GM12872 (cell line): ENCODE data around the gene CWH43.

Experiments used
- TF ChIP-seq, protein P1 (sequence below): IDR thresholded peaks from 3 replicates; pipeline ENCODE4 v1.5.1; 2011; ENCODE audit warnings: low read depth, mild to moderate bottlenecking, low read length, moderate library complexity; ENCODE audit not compliant: insufficient read depth

Gene CWH43

DNA sequence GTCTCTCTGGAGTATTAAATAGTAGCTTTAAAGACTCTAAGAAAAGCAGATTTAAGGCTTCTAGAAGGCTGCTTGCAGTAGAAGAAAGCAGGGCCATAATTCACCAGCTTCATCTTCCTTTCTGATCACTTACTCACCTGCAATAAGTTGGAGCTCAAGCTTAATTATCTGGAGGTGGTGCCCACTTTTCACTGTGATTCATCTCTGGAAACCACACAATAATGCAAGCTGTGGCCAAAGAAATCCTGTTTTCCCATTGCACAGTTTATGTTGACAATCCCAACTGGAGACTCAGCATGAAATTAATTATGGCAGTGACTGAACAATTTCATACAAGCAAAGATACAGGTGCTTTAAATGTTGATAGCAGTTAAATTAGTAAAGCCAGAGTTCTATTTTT is 14.7 kb downstream of the CWH43 start:
- TF ChIP-seq, protein P1, sequence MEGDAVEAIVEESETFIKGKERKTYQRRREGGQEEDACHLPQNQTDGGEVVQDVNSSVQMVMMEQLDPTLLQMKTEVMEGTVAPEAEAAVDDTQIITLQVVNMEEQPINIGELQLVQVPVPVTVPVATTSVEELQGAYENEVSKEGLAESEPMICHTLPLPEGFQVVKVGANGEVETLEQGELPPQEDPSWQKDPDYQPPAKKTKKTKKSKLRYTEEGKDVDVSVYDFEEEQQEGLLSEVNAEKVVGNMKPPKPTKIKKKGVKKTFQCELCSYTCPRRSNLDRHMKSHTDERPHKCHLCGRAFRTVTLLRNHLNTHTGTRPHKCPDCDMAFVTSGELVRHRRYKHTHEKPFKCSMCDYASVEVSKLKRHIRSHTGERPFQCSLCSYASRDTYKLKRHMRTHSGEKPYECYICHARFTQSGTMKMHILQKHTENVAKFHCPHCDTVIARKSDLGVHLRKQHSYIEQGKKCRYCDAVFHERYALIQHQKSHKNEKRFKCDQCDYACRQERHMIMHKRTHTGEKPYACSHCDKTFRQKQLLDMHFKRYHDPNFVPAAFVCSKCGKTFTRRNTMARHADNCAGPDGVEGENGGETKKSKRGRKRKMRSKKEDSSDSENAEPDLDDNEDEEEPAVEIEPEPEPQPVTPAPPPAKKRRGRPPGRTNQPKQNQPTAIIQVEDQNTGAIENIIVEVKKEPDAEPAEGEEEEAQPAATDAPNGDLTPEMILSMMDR, result no peak

- TF ChIP-seq, protein P1, result no peak
These were observed 16.9 kb downstream of the CWH43 start for GRCh38 chr4:49002931-49003330.

- TF ChIP-seq, protein P1, result no peak
These were observed 32.7 kb downstream of the CWH43 start for GRCh38 chr4:49018718-49019295.

- TF ChIP-seq, protein P1, result peak; percentile 65
These were observed 46.5 kb downstream of the CWH43 start for GRCh38 chr4:49032440-49033161.

DNA sequence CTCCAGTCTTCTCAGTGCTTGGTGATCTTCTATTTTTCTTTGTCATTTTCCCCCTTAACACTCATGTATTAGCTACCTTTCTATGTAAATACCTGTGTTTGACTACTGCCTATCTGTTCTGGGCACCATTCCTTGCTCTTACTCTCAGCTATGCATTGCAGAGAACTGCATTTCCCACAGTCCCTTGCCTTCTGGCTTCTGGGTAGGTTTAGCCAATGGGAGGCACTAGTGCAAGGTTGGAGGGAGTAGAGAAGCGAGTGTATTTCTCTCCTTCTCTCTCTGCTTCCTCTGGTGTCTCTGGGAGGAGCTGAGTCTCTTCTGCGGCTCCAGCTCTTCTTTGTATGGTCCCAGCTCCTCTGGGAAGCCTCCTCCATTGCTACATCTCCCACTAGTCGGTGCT is 50.5 kb downstream of the CWH43 start:
- TF ChIP-seq, protein P1, result no peak

- TF ChIP-seq, protein P1, result no peak
These were observed 58.2 kb downstream of the CWH43 start for GRCh38 chr4:49044270-49044669.

- TF ChIP-seq, protein P1, result no peak
These were observed 72.2 kb downstream of the CWH43 start for GRCh38 chr4:49058306-49058705.
